ENCODE data around the gene UBL7. TPM values are rescaled to one million over a fixed set of nuclear protein-coding genes. Genes with fewer than 3 reads are reported as not detected.

Gene UBL7
- polyA plus RNA-seq, 3 donors = 43.4 to 103 (median 95.1) TPM

DNA sequence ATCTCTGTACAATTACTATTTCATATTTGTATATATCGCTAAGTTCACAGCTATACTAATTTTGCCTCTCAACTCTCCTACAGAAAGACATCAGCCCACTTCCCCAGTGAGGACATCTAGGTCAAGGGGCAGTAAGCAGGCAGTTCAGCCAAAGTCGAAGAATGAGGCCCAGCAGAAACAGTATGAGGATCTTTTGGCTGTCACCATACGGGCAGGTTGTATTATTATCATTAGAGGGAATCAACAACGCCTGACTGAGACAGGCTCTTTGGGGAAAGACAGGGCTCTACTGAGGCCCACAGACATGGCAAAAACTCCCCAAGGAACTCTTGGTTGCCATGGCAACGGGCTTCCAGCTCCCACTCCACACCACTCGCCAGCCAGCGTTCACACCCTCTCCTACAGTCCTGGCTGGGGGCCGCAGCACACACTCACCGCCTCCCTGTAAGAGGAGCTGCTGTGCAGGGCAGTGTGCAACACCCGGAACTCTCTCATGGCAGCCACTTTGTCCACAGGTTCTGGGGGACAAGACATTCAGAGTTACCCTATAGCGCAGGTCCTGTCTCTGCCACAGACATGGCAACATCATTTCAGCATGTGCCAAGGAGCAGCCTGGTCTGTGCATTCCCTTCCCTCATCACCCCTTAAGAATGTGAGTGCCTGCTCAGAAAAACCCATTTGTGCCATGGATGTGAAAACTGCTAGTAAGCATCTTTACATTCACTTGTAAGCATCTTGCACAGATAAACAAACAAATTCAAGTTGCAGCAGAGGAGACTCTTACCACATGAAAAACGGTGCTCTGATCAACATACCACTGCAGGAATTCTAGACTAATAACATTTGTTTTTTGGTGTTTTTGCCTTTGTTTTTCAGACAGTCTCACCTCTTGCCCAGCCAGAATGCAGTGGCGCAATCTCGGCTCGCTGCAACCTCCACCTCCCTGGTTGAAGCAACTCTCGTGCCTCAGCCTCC, 8.8 kb downstream of the UBL7 start:
- Histone ChIP-seq H3K4me1 (ENCODE audit: control insufficient read depth in 1 of 2, insufficient read depth in 2 of 2, low read length in 2 of 2) (no peaks in the 10 kb centered on the region), H3K79me2 (ENCODE audit: insufficient read depth, low read length) (no peaks in the 10 kb centered on the region), H3K27ac (ENCODE audit: low read depth in 1 of 2, low read length in 2 of 2) (no peak overlapping the region), H3K9me3 (replicated peaks in 1 of 2; ENCODE audit: control insufficient read depth in 1 of 2, insufficient read depth in 1 of 2, low read length in 2 of 2) (no peaks in the 10 kb centered on the region), H3K9ac (ENCODE audit: insufficient read depth, low read length, poor library complexity, severe bottlenecking) (no peak overlapping the region), H3K4me3 (replicated peaks in 1 of 3; ENCODE audit: low read depth in 2 of 3, low read length in 3 of 3) (no peak overlapping the region), H3K36me3 (replicated peaks in 1 of 2; ENCODE audit: control insufficient read depth in 1 of 2, insufficient read depth in 2 of 2, low read length in 2 of 2) (peaks cover 81 to 97% of the 10 kb centered on the region in 2 donors), H3K27me3 (ENCODE audit: control insufficient read depth in 2 of 2, insufficient read depth in 2 of 2, low read length in 2 of 2) (no peaks in the 10 kb centered on the region), H4K20me1 (ENCODE audit: insufficient read depth, low read length) (no peaks in the 10 kb centered on the region), H2AFZ (ENCODE audit: insufficient read depth, low read depth, low read length, poor library complexity, severe bottlenecking) (no peak overlapping the region), H3K4me2 (replicated peaks; ENCODE audit: extremely low read depth, low read length, poor library complexity, severe bottlenecking) (no peak overlapping the region)
- H3K4me3 Mint-ChIP-seq = no peak overlapping the region
- peaks cover 89 to 93% of the 10 kb centered on the region in 2 donors for H3K36me3 Mint-ChIP-seq
- H3K4me1 Mint-ChIP-seq = no peaks in the 10 kb centered on the region
- TF ChIP-seq CTCF (IDR thresholded peaks at IDR 0.05) = no peak
- intact Hi-C loops (cut with micrococcal nuclease) = no loop called here
- WGBS (ENCODE audit: insufficient coverage) = 97% methylated on average over 10 of the region's 16 CpGs
- H3K27me3 Mint-ChIP-seq (ENCODE audit: low read depth in 3 of 3) = peaks cover 0 to 2% (median 1%) of the 10 kb centered on the region in 3 donors
- DNase-seq = no peak
- H3K27ac Mint-ChIP-seq = peak overlapping the region in 1 of 7 donors; percentile 26
- no peaks in the 10 kb centered on the region for H3K9me3 Mint-ChIP-seq

DNA sequence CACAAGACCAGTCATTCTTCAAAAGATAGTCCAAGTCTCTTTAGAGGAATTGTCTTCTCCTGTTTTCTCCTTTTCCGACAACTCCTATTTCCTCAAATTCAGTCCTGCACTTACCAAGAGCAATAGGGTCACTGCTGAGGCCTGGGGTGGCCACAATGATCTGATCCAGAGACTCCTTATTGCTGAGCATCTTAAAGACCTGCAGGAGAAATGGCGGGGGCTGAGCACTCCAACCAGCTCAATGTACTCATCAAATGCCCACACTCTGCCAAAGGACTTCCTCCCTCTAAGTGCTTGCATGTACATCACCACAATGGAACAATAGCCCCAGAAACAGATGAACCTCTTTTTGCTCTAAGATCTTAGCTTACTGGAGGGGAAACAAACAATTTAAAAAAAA, 9.6 kb downstream of the UBL7 start:
- Histone ChIP-seq H3K4me1 (ENCODE audit: control insufficient read depth in 1 of 2, insufficient read depth in 2 of 2, low read length in 2 of 2) (no peaks in the 10 kb centered on the region), H3K4me3 (replicated peaks in 1 of 3; ENCODE audit: low read depth in 2 of 3, low read length in 3 of 3) (no peak overlapping the region), H3K79me2 (ENCODE audit: insufficient read depth, low read length) (no peaks in the 10 kb centered on the region), H3K27me3 (ENCODE audit: control insufficient read depth in 2 of 2, insufficient read depth in 2 of 2, low read length in 2 of 2) (no peaks in the 10 kb centered on the region), H2AFZ (ENCODE audit: insufficient read depth, low read depth, low read length, poor library complexity, severe bottlenecking) (no peak overlapping the region), H3K27ac (ENCODE audit: low read depth in 1 of 2, low read length in 2 of 2) (no peak overlapping the region), H3K9me3 (replicated peaks in 1 of 2; ENCODE audit: control insufficient read depth in 1 of 2, insufficient read depth in 1 of 2, low read length in 2 of 2) (no peaks in the 10 kb centered on the region), H3K4me2 (replicated peaks; ENCODE audit: extremely low read depth, low read length, poor library complexity, severe bottlenecking) (no peak overlapping the region), H3K36me3 (replicated peaks in 1 of 2; ENCODE audit: control insufficient read depth in 1 of 2, insufficient read depth in 2 of 2, low read length in 2 of 2) (peaks cover 82 to 97% of the 10 kb centered on the region in 2 donors), H4K20me1 (ENCODE audit: insufficient read depth, low read length) (no peaks in the 10 kb centered on the region), H3K9ac (ENCODE audit: insufficient read depth, low read length, poor library complexity, severe bottlenecking) (no peak overlapping the region)
- intact Hi-C loops (cut with micrococcal nuclease) = no loop called here
- H3K27ac Mint-ChIP-seq = no peak overlapping the region
- peaks cover 0 to 2% (median 1%) of the 10 kb centered on the region in 3 donors for H3K27me3 Mint-ChIP-seq (ENCODE audit: low read depth in 3 of 3)
- H3K4me1 Mint-ChIP-seq = no peaks in the 10 kb centered on the region
- no peak overlapping the region for H3K4me3 Mint-ChIP-seq
- no peaks in the 10 kb centered on the region for H3K9me3 Mint-ChIP-seq
- no peak for TF ChIP-seq CTCF (IDR thresholded peaks at IDR 0.05)
- no peak for DNase-seq
- 93% methylated on average over 2 of the region's 2 CpGs for WGBS (ENCODE audit: insufficient coverage)
- H3K36me3 Mint-ChIP-seq = peaks cover 90 to 93% of the 10 kb centered on the region in 2 donors
